SJSA1 (cell line): ENCODE data around the gene IL4R. TPM values are rescaled to one million over a fixed set of nuclear protein-coding genes. Genes with fewer than 3 reads are reported as not detected.
"Not testable (repeated sequence)": the region's sequence is repeated elsewhere in the genome, so short reads cannot be mapped to it uniquely, and the experiment has no call there.

Source experiments
- DNase-seq, 2 experiments: peaks; one replicate each; pipeline ENCODE4 v3.0.0-alpha.2; 2015 to 2020; ENCODE audit warnings: low spot score in 2 of 2, low read depth in 1 of 2
- H3K27ac ChIP-seq: fragments of 250-450 bp; sonication (Bioruptor Pico); 2 replicates; pipeline ENCODE4 v1.5.1; 2020; ENCODE audit warnings: mild to moderate bottlenecking, moderate library complexity
- H3K27me3 ChIP-seq: fragments of 250-450 bp; sonication (Bioruptor Pico); replicated peaks from 2 replicates; pipeline ENCODE4 v1.5.1; 2020; ENCODE audit warnings: mild to moderate bottlenecking, moderate library complexity
- H3K36me3 ChIP-seq: fragments of 250-450 bp; sonication (Bioruptor Pico); 2 replicates; pipeline ENCODE4 v1.5.1; 2020; ENCODE audit warnings: mild to moderate bottlenecking
- H3K4me1 ChIP-seq: fragments of 250-450 bp; sonication (Bioruptor Pico); replicated peaks from 2 replicates; pipeline ENCODE4 v1.6.1; 2021; ENCODE audit warnings: mild to moderate bottlenecking
- H3K4me3 ChIP-seq: fragments of 250-450 bp; sonication (Bioruptor Pico); 2 replicates; pipeline ENCODE4 v1.5.1; 2020; ENCODE audit warnings: mild to moderate bottlenecking
- H3K9me3 ChIP-seq: fragments of 250-450 bp; sonication (Bioruptor Pico); replicated peaks from 2 replicates; pipeline ENCODE4 v1.5.1; 2020; ENCODE audit warnings: mild to moderate bottlenecking
- total RNA-seq: library from RNA; depleted of rRNA; stranded (reverse); fragments of >200 nt; shearing (Covaris generic); gene quantifications from 2 replicates; pipeline ENCODE4 v1.2.3, GENCODE V29; 2014

IL4R gene
- total RNA-seq, 1 experiment from 2014 or later: 5.1 TPM

DNA sequence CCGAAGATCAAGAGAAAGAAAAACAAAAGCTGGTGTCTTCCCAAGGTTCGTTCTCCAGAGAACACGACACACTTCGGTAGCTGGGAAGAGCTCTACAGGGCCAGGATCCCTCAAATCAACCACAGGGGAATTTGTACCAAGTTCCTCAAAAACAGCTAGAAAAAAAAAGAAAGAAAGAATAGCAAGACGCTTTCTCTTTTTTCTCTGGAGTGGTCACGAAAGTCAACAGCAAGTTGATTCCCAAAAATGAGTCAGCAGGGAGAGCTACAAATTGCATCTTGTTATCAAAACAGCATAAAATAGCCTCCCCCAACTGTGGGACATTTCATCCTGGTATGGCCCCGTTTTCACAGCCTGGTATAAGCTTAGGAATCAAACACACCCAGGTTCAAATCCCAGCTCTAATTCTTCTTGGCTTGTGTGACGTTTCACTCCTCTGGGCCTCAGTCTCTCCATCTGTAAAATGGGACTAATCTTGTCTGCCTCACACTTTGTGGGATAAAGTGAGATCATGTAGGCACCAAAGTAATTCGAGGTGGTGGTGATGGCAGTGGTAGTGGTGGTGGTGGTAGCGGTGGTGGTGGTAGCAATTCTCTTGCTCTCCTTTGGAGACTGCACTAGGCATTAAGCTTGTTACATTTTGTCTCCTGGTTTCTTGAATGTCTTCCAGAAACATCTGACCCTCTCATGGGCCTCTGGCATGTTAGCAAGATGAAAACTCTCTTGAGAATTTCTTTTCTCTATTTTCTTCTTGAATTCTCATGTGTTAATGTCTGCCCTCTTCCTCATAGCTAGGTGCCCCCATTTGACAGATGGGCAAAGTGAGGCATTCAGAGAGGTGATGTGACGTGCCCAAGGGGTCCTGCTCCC lies 87.2 kb downstream of the IL4R start:
- DNase-seq: peak in 1 of 2 experiments; percentile 70
- Histone ChIP-seq H3K36me3 (no peaks in the 10 kb centered on the region), H3K4me1 (peaks cover 28% of the 10 kb centered on the region), H3K4me3 (no peak overlapping the region), H3K27me3 (no peaks in the 10 kb centered on the region), H3K27ac (peak overlapping the region; percentile 35; the same call in 1 of the 2 replicates), H3K9me3 (no peaks in the 10 kb centered on the region)

DNA sequence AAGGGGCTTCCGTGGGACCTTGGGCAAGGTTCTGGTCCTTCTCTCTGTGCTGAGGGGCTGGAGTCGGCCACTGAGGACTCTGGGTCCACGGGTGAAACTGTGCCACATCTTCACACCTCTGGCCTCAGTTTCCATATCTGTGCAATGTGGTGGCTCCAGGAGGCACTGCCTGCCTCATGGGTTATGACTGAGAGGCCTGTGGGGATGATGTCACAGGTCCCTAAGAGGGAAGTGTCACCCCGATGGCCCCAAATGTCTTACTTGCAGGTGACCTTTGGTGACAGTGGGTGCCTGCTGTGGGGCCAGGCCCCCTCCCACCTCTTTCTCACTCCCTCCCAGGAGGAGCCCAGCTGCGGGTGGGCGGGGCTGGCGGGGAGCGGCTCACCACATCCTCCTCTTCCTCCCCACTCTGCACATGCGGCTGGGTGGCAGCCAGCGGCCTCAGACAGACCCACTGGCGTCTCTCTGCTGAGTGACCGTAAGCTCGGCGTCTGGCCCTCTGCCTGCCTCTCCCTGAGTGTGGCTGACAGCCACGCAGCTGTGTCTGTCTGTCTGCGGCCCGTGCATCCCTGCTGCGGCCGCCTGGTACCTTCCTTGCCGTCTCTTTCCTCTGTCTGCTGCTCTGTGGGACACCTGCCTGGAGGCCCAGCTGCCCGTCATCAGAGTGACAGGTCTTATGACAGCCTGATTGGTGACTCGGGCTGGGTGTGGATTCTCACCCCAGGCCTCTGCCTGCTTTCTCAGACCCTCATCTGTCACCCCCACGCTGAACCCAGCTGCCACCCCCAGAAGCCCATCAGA lies 88.2 kb downstream of the IL4R start, which contains the start of gene IL21R:
IL21R (plus strand) TSS at position 407 of the 801 bp plus-strand sequence. CDS start 27,898 bp downstream, outside the sequence.
- H3K27me3 ChIP-seq: no peaks in the 10 kb centered on the region
- H3K27ac ChIP-seq: peak within 1 kb of the TSS; percentile 35; the same call in 1 of the 2 replicates
- H3K36me3 ChIP-seq: no peaks in the 10 kb centered on the region
- peak; percentile 69 to 85 for DNase-seq
- no peaks in the 10 kb centered on the region for H3K9me3 ChIP-seq
- peaks cover 33% of the 10 kb centered on the region for H3K4me1 ChIP-seq
- H3K4me3 ChIP-seq: no peak within 1 kb of the TSS

DNA sequence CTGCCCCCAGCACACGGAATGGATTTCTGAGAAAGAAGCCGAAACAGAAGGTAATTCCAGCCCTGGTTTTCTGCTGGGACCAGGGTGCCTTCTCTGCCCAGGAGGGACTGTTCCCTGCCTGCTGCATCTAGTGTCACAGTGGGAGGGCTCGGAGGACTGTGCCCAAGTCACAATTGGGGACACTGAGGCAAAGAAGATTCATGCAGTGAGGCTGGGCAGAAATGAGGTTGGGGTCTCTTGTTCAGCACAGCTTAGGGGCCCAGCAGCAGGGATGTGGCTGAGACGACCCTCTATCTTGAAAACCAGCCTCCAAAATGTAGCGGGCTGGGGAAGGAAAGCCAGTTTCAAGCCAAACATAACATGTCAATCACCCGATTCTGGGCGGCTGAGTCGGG lies 88.8 kb downstream of the IL4R start:
- Histone ChIP-seq H3K36me3 (no peaks in the 10 kb centered on the region), H3K27ac (no peak overlapping the region), H3K4me3 (no peak overlapping the region), H3K27me3 (no peaks in the 10 kb centered on the region), H3K4me1 (peaks cover 39% of the 10 kb centered on the region), H3K9me3 (no peaks in the 10 kb centered on the region)
- no peak for DNase-seq

DNA sequence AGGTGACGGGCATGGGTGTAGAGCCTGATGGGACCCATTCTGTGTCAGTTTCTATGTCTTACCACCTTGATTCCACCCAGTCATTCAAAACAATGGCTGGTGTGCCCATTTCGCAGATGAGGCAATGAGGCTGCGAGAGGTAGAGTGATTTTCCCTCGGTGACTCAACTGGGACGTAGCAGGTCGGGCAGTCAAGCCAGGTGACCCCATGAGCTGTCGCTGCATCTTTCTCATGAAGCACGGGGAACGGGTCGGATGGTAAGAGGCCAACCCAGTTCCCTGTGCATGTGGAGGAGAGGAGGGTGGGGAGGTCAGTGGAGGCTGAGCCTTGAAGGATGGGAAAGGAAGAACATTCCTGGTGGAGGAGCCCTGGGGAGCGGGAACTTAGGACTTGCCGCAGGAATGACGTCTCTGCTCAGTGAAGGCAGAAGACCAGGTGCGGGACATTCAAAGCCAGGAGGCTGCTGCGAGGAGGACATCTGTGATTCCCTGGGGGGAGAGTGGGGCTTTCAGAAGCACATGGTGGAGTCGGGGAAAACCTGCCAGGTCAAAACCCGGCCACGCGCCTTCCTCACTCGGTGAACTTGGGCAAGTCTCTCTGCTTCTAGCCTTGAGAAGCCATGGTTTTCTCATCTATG lies 89.3 kb downstream of the IL4R start:
- Histone ChIP-seq H3K36me3 (no peaks in the 10 kb centered on the region), H3K27me3 (no peaks in the 10 kb centered on the region), H3K9me3 (no peaks in the 10 kb centered on the region), H3K4me3 (no peak overlapping the region), H3K4me1 (peaks cover 44% of the 10 kb centered on the region), H3K27ac (no peak overlapping the region)
- DNase-seq: no peak

DNA sequence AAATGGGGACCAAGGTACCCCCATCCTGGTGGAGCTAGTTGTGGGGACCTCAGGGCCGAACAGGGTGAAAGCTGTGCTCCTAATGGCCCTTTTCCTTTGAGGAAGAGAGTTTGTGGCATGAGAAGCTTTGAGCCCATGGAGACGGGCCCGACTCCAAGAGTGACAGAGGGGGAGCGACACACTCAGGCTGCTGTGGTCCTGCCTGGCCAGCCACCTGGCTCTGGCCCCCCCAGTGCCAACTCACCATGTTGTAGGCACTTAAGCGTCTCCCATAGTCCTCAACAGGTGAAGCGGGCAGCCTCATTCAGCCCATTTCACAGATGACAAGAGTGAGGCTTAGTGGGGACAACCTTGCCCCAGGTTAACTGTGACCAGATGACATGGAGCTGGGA lies 89.8 kb downstream of the IL4R start:
- Histone ChIP-seq H3K27ac (no peak overlapping the region), H3K36me3 (no peaks in the 10 kb centered on the region), H3K27me3 (no peaks in the 10 kb centered on the region), H3K4me1 (peaks cover 50% of the 10 kb centered on the region), H3K9me3 (no peaks in the 10 kb centered on the region), H3K4me3 (no peak overlapping the region)
- DNase-seq: no peak

DNA sequence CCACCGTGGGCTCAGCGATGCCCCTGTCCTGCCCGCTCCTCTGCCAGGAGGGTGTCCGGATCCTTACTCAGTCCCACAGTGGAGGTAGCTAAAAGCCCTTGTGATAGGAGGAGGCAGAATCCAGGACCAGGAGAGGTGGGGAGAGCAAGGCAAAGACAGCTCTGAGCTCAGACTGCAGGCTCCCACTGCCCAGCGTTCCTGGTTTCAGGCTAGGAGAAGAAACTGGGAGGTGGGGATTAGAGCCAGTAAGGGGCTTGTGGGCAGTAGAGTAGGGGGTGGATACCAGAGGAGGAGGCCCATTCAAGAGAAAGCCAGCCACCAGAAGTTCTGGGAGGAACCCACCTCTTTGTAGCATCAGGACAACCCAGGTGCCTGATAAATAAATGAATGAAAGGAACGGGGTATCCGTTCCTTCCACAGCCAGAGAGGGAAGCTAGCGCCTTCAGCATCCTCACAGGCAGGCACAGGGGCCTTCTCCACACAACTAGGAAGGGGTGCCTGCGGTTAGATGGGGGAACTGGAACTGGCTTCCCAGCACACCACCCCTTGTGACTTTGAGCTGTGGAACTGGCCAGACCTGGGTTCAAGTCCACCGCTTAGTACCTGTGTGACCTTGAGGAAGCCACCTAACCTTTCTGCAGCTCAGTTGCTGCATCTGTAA lies 90.5 kb downstream of the IL4R start:
- no peaks in the 10 kb centered on the region for H3K9me3 ChIP-seq
- H3K36me3 ChIP-seq: no peaks in the 10 kb centered on the region
- H3K27me3 ChIP-seq: no peaks in the 10 kb centered on the region
- no peak overlapping the region for H3K27ac ChIP-seq
- no peak overlapping the region for H3K4me3 ChIP-seq
- H3K4me1 ChIP-seq: peaks cover 52% of the 10 kb centered on the region
- no peak for DNase-seq

DNA sequence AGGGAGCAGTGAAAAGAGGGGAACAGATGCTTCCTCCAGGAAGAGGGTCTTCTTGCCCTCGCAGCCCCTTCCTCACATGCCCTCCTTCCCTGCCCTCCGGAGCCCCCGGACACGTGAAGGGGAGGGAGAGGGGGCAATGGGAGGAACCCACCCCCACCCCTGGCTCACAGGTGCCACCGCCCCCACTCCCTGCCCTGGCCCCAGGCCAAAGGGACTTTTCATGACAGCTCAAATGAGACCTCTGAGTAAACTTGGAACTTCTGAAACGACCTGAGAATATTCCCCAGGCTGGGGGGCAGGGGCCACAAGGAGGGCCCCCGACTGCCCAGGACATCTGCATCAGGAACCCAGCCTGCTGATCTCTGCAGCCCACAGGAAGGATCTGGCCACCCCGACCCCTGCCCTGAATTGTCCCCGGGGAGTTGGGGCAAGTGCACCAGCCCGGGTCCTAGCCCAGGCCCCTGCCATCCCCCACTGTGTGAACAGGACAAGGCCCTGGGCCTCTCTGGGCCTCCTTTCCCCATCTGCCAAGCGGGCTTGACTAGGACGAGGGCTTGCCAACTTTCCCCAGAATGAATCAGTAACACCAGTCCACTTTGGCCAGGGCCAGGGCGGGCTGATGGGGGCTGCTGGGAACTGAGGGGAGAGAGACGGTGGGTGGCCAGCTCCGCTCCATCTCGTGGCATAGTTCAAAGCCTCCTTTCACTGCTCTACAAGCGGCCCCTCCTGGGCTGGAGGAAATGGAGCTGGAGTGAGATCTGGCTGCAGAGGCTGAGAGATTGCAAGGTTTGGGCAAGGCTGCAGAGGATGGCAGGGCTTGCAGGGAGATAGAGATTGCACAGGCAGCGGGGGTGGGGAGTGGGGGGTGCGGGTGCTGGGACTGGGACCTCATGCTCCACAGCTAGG lies 92.0 kb downstream of the IL4R start:
- Histone ChIP-seq H3K4me3 (no peak overlapping the region), H3K27me3 (no peaks in the 10 kb centered on the region), H3K36me3 (no peaks in the 10 kb centered on the region), H3K4me1 (peaks cover 47% of the 10 kb centered on the region), H3K27ac (no peak overlapping the region), H3K9me3 (no peaks in the 10 kb centered on the region)
- no peak for DNase-seq

DNA sequence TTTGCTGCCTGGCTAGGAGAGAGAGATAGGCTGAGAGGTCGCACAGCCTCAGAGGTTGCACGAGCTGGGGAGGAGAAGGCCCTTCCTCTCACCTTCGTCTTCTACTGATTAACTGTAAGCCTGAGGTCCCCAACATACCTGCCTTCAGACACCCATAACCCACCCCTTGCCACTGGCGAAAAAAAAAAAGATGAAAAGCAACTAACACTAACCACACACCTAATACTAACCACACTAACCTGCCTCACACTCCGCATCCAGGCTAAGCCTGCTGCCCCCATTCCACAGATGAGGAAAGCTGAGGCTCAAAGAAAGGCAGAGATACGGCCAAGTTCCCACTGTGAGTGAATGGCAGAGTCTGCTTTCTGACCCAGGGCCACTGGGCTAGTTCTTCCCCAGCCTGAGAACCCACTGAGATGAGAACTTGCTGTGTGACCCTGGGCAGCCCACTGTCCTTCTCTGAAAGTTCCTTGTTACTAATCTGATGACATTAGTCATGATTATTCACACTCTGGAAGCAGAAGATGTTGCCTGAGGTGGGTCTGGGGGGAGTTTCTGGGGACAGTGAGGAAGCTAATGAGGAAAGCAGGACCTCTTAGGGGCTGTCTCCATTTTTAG lies 92.8 kb downstream of the IL4R start:
- DNase-seq: no peak
- H3K4me3 ChIP-seq: no peak overlapping the region
- H3K9me3 ChIP-seq: no peaks in the 10 kb centered on the region
- no peak overlapping the region for H3K27ac ChIP-seq
- peaks cover 39% of the 10 kb centered on the region for H3K4me1 ChIP-seq
- no peaks in the 10 kb centered on the region for H3K36me3 ChIP-seq
- no peaks in the 10 kb centered on the region for H3K27me3 ChIP-seq

DNA sequence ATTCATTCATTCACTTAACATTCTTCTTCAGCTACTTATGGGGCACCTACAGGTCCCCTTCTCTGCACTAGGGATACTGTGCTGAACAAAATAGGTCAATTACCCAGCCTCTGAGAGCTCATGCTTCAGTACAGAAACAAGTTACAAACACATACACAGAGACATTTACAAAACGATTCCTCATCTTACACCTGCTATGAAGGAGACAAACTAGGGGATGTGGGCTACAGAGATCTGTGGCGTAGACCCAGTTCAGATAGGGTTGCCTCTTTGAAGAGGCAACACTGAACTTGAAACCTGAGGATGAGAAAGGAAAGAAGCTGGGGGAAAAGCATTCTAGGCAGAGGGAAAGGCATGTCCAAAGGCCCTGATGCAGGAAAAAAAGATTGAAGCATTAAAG lies 93.4 kb downstream of the IL4R start:
- Histone ChIP-seq H3K27me3 (no peaks in the 10 kb centered on the region), H3K4me3 (no peak overlapping the region), H3K4me1 (peaks cover 34% of the 10 kb centered on the region), H3K9me3 (no peaks in the 10 kb centered on the region), H3K27ac (0 out of 2 replicates have a peak overlapping the region, but pooled peaks have one; percentile 62), H3K36me3 (no peaks in the 10 kb centered on the region)
- no peak for DNase-seq

DNA sequence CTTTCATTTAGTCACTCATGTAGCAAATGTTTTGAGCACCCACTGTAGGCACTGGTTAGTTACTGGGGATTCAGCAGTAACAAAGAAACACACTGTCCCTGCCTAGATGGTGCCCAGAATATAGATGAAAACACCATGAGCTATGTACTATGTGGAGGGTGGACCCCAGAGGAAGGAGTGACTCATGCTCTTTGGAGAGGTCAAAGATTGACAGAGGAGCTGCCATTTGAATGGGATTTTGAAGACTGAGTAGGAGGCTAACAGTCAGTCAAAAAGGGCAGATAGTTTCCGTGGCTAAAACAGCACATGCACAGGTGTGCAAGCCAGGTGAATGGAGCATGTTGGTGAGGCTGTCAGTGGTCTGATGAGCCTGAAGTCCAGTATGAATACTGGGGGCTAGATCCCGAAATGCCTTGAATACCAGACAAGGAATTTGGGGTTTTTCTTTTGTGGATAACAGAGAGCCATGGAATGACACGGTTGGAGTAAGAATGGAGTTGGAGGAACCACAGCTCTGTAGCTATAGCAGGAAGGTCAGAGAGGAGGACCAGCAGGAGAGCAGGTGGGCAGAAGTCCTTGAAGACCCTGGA lies 94.3 kb downstream of the IL4R start:
- no peaks in the 10 kb centered on the region for H3K9me3 ChIP-seq
- H3K4me3 ChIP-seq: no peak overlapping the region
- no peaks in the 10 kb centered on the region; the same call in 1 of the 2 replicates for H3K27me3 ChIP-seq
- no peak overlapping the region for H3K27ac ChIP-seq
- peaks cover 27% of the 10 kb centered on the region for H3K4me1 ChIP-seq
- no peaks in the 10 kb centered on the region for H3K36me3 ChIP-seq
- peak in 1 of 2 experiments; percentile 20 for DNase-seq

DNA sequence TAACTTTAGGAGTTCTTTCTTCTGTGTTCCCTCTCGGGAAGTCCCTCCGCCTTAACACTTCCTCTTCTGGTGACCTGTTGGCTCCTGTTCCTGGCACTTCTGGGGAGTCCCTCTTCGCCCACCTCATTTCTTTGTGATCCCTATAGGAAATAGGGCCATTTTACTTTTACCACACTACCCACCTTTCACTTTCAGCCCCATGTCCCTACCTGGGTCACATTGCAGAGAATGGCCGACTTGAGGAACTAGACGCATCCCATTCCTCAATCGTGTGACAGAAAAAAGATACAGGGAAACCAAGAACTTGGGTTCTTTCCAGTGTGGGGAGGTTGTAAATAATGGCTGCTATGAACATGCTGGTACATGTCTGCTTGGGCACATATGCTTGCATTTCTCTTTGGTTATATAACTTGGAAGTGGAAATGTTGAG lies 94.8 kb downstream of the IL4R start:
- Histone ChIP-seq H3K4me3 (no peak overlapping the region), H3K27me3 (no peaks in the 10 kb centered on the region; the same call in 1 of the 2 replicates), H3K4me1 (peaks cover 27% of the 10 kb centered on the region), H3K36me3 (no peaks in the 10 kb centered on the region), H3K27ac (no peak overlapping the region), H3K9me3 (no peaks in the 10 kb centered on the region)
- no peak for DNase-seq

DNA sequence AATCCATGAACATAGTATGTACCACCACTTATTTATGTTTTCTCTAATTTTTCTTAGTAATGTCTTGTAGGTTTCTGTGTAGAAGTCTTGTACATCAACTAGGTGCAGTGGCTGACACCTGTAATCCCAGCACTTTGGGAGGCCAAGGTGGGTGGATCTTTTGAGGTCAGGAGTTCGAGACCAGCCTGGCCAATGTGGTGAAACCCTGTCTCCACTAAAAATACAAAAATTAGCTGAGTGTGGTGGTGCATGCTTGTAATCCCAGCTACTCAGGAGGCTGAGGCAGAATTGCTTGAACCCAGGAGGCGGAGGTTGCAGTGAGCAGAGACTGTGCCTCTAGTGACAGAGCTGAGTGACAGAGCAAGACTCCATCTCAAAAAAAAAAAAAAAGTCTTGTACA lies 96.2 kb downstream of the IL4R start:
- not testable (repeated sequence) for H3K9me3 ChIP-seq, H3K36me3 ChIP-seq, DNase-seq, H3K27ac ChIP-seq, H3K27me3 ChIP-seq, H3K4me3 ChIP-seq
- peaks cover 27% of the 10 kb centered on the region for H3K4me1 ChIP-seq
